Transverse colon (tissue), 4 donors: Measurements from ENCODE around the gene DPH5. TPM values are rescaled to one million over a fixed set of nuclear protein-coding genes. Genes with fewer than 3 reads are reported as not detected.

Source experiments
- DNase-seq: peaks from one replicate; pipeline ENCODE4 v3.0.0-alpha.2; 2019
- H3K27ac ChIP-seq, 4 donors: fragments of 200-600 bp; sonication (generic); 2 replicates each; pipeline ENCODE4 v1.5.1; 2016 to 2018; ENCODE audit warnings: inconsistent platforms in 4 of 4
- H3K27me3 ChIP-seq: fragments of 200-600 bp; sonication (generic); 2 replicates; pipeline ENCODE4 v1.5.1; 2017; ENCODE audit warnings: inconsistent platforms
- H3K36me3 ChIP-seq, 4 donors: fragments of 200-600 bp; sonication (generic); 2 replicates each; pipeline ENCODE4 v1.5.1; 2017 to 2019; ENCODE audit warnings: inconsistent platforms in 4 of 4
- H3K4me1 ChIP-seq, 4 donors: fragments of 200-600 bp; sonication (generic); 2 replicates each; pipeline ENCODE4 v1.5.1; 2017 to 2020; ENCODE audit warnings: inconsistent platforms in 4 of 4
- H3K4me3 ChIP-seq, 4 donors: fragments of 200-600 bp; sonication (generic); 1 replicate in 1 of 4; 2 replicates in 3 of 4; pipeline versions ENCODE4 v1.5.1 to v1.6.1; 2017 to 2019; ENCODE audit warnings: inconsistent platforms in 4 of 4
- H3K9me3 ChIP-seq, 2 donors: fragments of 200-600 bp; sonication (generic); 2 replicates each; pipeline ENCODE4 v1.5.1; 2017 to 2019; ENCODE audit warnings: inconsistent platforms in 2 of 2
- EP300 ChIP-seq: sonication (generic); formaldehyde crosslinking; IDR thresholded peaks from one replicate; pipeline ENCODE4 v1.6.1; 2017; ENCODE audit warnings: antibody characterized with exemption, low read depth
- POLR2A ChIP-seq: fragments of 450-650 bp; IDR thresholded peaks from one replicate; pipeline ENCODE4 v1.6.1; 2016; ENCODE audit warnings: antibody characterized with exemption, mild to moderate bottlenecking, moderate library complexity
- POLR2AphosphoS5 ChIP-seq, 3 donors: sonication (generic); formaldehyde crosslinking; IDR thresholded peaks; one replicate each; pipeline ENCODE4 v1.6.1; 2016; ENCODE audit warnings: antibody characterized with exemption in 3 of 3
- WGBS, 2 donors: methylation state at CpG; one replicate each; pipeline ENCODE4 v1.1.5; 2018; ENCODE audit warnings: low coverage in 1 of 2; 5-methylcytosine and 5-hydroxymethylcytosine counted together
- in situ Hi-C, 4 donors: fragments of 200-750 bp; cut with MboI; loops; one replicate each; pipeline versions ENCODE4 v1.15.0 to v1.15.1; 2017; ENCODE audit warnings: low sequenced_read_pairs in 3 of 4, low pct_ligation_motif_present in 1 of 4, low pct_unique_long_range_greater_than_20kb in 1 of 4
- intact Hi-C: fragments of 100-400 bp; cut with DNase I; formaldehyde crosslinking; loops from one replicate; pipeline ENCODE4 v1.15.1; 2023; ENCODE audit warnings: low total_unique reads
- total RNA-seq, 4 donors: library from RNA; depleted of rRNA; stranded (reverse); fragments of >200 nt; gene quantifications; one replicate each; pipeline ENCODE4 v1.1.0, GENCODE V29; 2016
- TF ChIP-seq, protein P1 (sequence below), 5 experiments: fragments of 200-600 bp in 3 of 5; fragments of 450-650 bp in 2 of 5; sonication (generic) in 3 of 5; IDR thresholded peaks; 1 replicate in 2 of 5; 2 replicates in 3 of 5; pipeline ENCODE4 v1.5.1; 2016 to 2017; ENCODE audit warnings: antibody characterized with exemption in 5 of 5, inconsistent platforms in 3 of 5, mild to moderate bottlenecking in 2 of 5, moderate library complexity in 1 of 5

The DPH5 gene
- total RNA-seq, 4 donors from 2014 or later: 18.3 to 20.5 (median 18.9) TPM; not detected in 1

DNA sequence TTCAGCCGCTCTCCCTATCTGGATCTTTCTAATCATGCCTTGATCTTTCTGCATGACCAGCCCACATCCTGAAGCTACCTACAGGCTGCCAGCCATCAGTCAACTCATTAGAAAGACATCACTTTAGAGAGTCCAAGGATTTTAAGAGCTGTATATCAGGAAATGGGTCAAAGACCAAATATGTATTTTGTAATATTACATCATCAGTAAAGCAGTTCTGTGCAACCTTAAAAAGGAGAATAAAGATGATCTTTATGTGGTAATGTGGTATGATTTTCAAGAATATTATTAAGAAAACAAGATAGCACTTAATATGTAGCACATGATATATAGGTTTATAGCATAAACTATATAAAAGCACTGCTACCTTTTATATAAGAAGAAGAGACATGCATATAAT lies 82.1 kb downstream of the DPH5 start:
- no peak overlapping the region for H3K4me3 ChIP-seq
- DNase-seq: no peak
- in situ Hi-C loops: no loop called here
- TF ChIP-seq, protein P1, sequence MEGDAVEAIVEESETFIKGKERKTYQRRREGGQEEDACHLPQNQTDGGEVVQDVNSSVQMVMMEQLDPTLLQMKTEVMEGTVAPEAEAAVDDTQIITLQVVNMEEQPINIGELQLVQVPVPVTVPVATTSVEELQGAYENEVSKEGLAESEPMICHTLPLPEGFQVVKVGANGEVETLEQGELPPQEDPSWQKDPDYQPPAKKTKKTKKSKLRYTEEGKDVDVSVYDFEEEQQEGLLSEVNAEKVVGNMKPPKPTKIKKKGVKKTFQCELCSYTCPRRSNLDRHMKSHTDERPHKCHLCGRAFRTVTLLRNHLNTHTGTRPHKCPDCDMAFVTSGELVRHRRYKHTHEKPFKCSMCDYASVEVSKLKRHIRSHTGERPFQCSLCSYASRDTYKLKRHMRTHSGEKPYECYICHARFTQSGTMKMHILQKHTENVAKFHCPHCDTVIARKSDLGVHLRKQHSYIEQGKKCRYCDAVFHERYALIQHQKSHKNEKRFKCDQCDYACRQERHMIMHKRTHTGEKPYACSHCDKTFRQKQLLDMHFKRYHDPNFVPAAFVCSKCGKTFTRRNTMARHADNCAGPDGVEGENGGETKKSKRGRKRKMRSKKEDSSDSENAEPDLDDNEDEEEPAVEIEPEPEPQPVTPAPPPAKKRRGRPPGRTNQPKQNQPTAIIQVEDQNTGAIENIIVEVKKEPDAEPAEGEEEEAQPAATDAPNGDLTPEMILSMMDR (IDR thresholded peaks at IDR 0.05): no peak
- no peak for TF ChIP-seq EP300
- TF ChIP-seq POLR2A: no peak
- no peaks in the 10 kb centered on the region for H3K9me3 ChIP-seq
- intact Hi-C loops: no loop called here
- peaks cover 0 to 8% (median 3%) of the 10 kb centered on the region in 4 donors for H3K36me3 ChIP-seq
- H3K27me3 ChIP-seq: no peaks in the 10 kb centered on the region
- WGBS, 2 donors: 100% methylated on average over 1 of the region's 1 CpG
- peaks cover 0 to under 1% (median 0%) of the 10 kb centered on the region in 4 donors for H3K4me1 ChIP-seq
- no peak overlapping the region for H3K27ac ChIP-seq

DNA sequence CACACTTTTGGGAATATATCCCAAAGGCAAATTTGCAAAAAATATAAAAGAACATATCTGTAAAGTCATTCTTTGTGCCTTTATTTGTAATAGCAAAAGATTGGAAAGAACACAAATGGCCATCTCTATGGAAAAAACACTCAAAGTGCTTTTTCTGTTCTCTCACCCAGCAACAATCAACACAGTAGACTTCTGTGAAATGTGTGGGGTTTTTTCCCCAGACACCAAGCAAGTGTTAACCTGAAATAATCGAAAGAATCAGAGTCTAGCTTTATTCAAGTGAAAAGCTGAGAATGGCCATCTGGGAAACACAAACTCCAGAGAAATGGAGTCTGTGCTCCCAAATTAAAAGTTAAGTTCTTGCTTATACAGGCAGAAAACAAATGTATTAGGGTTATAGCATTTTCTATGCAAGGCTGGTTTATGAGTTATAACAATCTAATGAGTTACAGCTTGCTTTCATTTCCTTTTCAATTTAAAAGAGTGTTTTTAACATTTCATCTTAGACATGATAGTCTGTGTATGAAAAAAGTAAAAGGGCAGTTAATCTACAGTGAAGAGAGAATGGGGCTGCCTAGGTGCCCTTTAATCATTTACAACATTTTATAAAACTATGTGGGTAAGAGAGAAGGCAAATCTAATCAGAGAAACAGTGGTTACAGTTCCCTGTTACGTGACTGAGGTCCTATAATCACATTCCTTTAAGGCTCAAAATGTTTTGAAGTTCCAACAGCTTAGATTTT lies 83.1 kb downstream of the DPH5 start:
- in situ Hi-C loops: no loop called here
- Histone ChIP-seq H3K36me3 (peaks cover 0 to 13% (median 3%) of the 10 kb centered on the region in 4 donors), H3K4me1 (no peaks in the 10 kb centered on the region), H3K27me3 (no peaks in the 10 kb centered on the region), H3K4me3 (no peak overlapping the region), H3K9me3 (no peaks in the 10 kb centered on the region), H3K27ac (no peak overlapping the region)
- WGBS, 2 donors: 73 to 87% methylated on average over 2 of the region's 2 CpGs
- TF ChIP-seq, protein P1 (IDR thresholded peaks at IDR 0.05): no peak
- no peak for TF ChIP-seq POLR2AphosphoS5 (IDR thresholded peaks at IDR 0.05)
- no peak for TF ChIP-seq EP300
- no peak for TF ChIP-seq POLR2A
- no peak for DNase-seq
- intact Hi-C loops: no loop called here

DNA sequence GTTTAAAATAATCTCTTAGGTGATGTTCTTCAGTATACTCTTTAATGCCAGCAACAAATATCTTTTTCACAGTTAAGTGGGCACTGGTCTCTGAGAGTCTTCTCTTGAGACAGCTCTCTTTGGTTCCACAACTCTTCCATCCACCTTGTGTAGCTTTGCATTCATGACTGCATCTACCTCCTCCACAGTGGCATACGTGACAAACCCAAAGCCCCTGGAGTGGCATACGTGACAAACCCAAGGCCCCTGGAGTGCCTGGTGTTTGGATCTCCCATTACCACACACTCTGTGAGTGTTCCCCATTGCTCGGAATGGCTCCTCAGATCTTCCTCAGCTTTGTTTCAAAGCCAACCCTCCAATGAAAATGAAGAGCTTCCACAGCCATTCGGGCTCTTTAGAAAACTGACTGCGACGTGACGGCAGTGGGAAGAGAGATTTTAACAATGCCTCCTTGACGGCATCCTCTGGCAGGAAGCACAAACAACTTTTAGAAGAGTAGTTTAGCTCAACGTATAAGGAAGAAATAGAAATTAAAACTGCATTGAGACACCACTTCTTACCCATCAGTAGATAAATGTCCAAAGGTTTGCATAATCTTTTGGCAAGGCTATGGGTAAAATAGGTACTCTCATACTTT lies 83.9 kb downstream of the DPH5 start:
- intact Hi-C loops: no loop called here
- TF ChIP-seq, protein P1 (IDR thresholded peaks at IDR 0.05): no peak
- TF ChIP-seq EP300: no peak
- TF ChIP-seq POLR2AphosphoS5 (IDR thresholded peaks at IDR 0.05): no peak
- Histone ChIP-seq H3K4me3 (no peak overlapping the region), H3K27ac (no peak overlapping the region), H3K27me3 (no peaks in the 10 kb centered on the region), H3K9me3 (no peaks in the 10 kb centered on the region), H3K4me1 (no peaks in the 10 kb centered on the region), H3K36me3 (peaks cover 0 to 16% (median 3%) of the 10 kb centered on the region in 4 donors)
- 85 to 95% methylated on average over 4 to 9 of the region's 9 CpGs for WGBS, 2 donors
- in situ Hi-C loops: no loop called here
- DNase-seq: no peak

DNA sequence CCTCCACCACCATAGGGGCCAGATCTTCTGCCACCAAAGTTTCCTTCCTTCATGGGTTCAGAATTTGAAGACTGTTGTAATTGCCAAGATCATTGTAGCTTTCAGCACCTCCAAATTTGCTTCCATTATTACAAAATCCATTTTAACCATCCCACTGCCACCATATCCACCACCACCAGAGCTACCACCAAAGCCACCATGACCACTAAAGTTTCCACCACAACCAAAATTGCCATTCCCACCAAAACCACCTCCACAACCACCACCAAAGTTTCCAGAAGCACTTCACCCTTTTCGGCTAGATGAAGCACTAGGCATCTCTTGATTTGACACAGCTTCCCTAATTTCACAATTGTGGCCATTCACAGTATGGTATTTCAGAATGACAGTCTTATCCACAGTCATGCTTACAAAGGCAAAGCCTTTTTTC lies 84.5 kb downstream of the DPH5 start:
- intact Hi-C loops: no loop called here
- H3K27me3 ChIP-seq: no peaks in the 10 kb centered on the region
- DNase-seq: no peak
- no peak overlapping the region for H3K27ac ChIP-seq
- WGBS, 2 donors: 67 to 83% methylated on average over 1 of the region's 1 CpG
- no peak overlapping the region for H3K4me3 ChIP-seq
- peaks cover 0 to 18% (median 3%) of the 10 kb centered on the region in 4 donors for H3K36me3 ChIP-seq
- H3K9me3 ChIP-seq: no peaks in the 10 kb centered on the region
- in situ Hi-C loops: no loop called here
- H3K4me1 ChIP-seq: no peaks in the 10 kb centered on the region
- TF ChIP-seq POLR2AphosphoS5 (IDR thresholded peaks at IDR 0.05) (no peak), EP300 (no peak), POLR2A (no peak)
- TF ChIP-seq, protein P1 (IDR thresholded peaks at IDR 0.05): no peak

Other genes with a start within 250 kb of the DPH5 start
- 10 to 100 TPM in 1 of 4 donors, 1 to 10 TPM in 2, under 1 TPM in 1; 0.37 to 11.1 (median 5.4) TPM for gene EXTL2, start 130.9 kb downstream of the DPH5 start, total RNA-seq
- 10 to 100 TPM; 10.1 to 22.7 (median 17.5) TPM for gene SLC30A7, start 129.7 kb downstream of the DPH5 start, total RNA-seq
- 10 to 100 TPM in 2 of 4 donors, 1 to 10 TPM in 2; 5.6 to 58.1 (median 10.4) TPM for gene S1PR1, start 211.2 kb upstream of the DPH5 start, total RNA-seq